AG10803 (cell line): ENCODE data around the gene RPL41.

Experiments
- DNase-seq: peaks from one replicate; pipeline ENCODE4 v3.0.0; 2010; ENCODE audit warnings: low read depth
- H3K4me3 ChIP-seq: 2 replicates; pipeline ENCODE4 v1.5.1; 2011; ENCODE audit warnings: mild to moderate bottlenecking, low read length, control low read depth
- CTCF ChIP-seq: conservative IDR thresholded peaks from 2 replicates; pipeline ENCODE4 v1.5.1; 2011; ENCODE audit warnings: mild to moderate bottlenecking, low read length, control low read depth, inconsistent platforms

RPL41 gene

DNA sequence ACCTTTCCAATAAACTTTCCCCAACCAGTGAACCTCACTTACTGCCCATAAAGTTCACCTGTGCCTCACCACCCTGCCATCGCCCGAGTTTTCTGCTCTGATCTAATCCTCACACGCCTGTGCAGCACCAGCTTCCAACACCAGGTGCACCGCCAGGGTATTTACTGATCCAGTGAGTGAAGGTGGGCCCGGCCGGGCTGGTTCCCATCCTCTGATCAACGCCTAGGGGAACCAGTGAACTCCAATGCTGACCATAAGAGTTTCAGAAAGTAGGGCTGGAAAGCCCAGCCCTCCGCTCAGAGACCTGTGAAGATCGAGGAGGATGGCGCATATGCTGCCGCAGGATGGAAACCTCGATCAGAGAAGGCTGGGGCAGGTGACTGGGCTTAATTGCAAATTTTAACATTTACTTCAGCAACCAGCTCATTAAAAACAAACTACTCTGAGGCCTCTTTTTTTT is 35.3 kb downstream of the RPL41 start:
- peak overlapping the region; percentile 75 for H3K4me3 ChIP-seq
- TF ChIP-seq CTCF: peak; percentile 33
- DNase-seq: no peak

- no peak for TF ChIP-seq CTCF
- H3K4me3 ChIP-seq: peak within 1 kb of the TSS; percentile 75
- DNase-seq: peak; percentile 85
These were observed 35.8 kb downstream of the RPL41 start, which contains the start of gene MYL6B for GRCh38 chr12:56152132-56152755. Gene MYL6B (plus strand): TSS chr12:56152587. CDS start chr12:56153919, 1,332 bp downstream.

GRCh38 chr12:56152756-56153677 is 36.6 kb downstream of the RPL41 start:
- TF ChIP-seq CTCF: no peak
- DNase-seq: no peak
- H3K4me3 ChIP-seq: peak overlapping the region; percentile 75

DNA sequence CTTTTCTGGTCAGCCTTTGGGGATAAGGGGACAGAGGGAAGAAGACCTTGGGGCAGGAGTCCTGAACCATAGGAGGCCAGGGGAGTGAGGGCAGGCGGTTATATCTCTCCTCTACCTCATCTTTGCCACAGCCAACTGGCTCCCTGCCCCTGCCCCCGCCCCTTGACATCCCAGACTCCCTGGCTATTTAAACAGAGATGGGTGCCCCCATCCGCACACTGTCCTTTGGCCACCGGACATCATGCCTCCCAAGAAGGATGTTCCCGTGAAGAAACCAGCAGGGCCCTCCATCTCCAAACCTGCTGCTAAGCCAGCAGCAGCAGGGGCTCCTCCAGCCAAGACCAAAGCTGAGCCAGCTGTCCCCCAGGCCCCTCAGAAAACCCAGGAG is 37.2 kb downstream of the RPL41 start:
- no peak overlapping the region; the same call in 1 of the 2 replicates for H3K4me3 ChIP-seq
- TF ChIP-seq CTCF: no peak
- DNase-seq: no peak

- DNase-seq: no peak
- H3K4me3 ChIP-seq: no peak overlapping the region
- TF ChIP-seq CTCF: no peak
These were observed 37.9 kb downstream of the RPL41 start for GRCh38 chr12:56154246-56154771.

GRCh38 chr12:56154818-56155217 is 38.4 kb downstream of the RPL41 start:
- no peak for DNase-seq
- no peak for TF ChIP-seq CTCF
- no peak overlapping the region for H3K4me3 ChIP-seq
